Spleen (tissue), 11 donors: ENCODE data around the gene CCRL2. TPM values are rescaled to one million over a fixed set of nuclear protein-coding genes. Genes with fewer than 3 reads are reported as not detected.
A peak's percentile ranks its signal among the peaks of the same experiment; 100 is the strongest.

Experiments
- DNase-seq: peaks from one replicate; pipeline ENCODE4 v3.0.0-alpha.2; 2020
- H3K27ac ChIP-seq, 8 donors: fragments of 200-600 bp; sonication (generic) in 7 of 8; 1 replicate in 4 of 8; 2 replicates in 4 of 8; pipeline versions ENCODE4 v1.5.0 to v1.8.0; 2016 to 2021; ENCODE audit warnings: inconsistent platforms in 4 of 8, mild to moderate bottlenecking in 4 of 8, moderate library complexity in 1 of 8
- H3K27me3 ChIP-seq, 7 donors: fragments of 200-600 bp; sonication (generic) in 6 of 7; replicated peaks in 1 of 7; 1 replicate in 4 of 7; 2 replicates in 3 of 7; pipeline versions ENCODE4 v1.5.0 to v1.8.0; 2016 to 2021; ENCODE audit warnings: inconsistent platforms in 3 of 7, mild to moderate bottlenecking in 1 of 7
- H3K36me3 ChIP-seq, 6 donors: fragments of 200-600 bp; sonication (generic) in 5 of 6; 1 replicate in 4 of 6; 2 replicates in 2 of 6; pipeline versions ENCODE4 v1.5.0 to v1.8.0; 2016 to 2021; ENCODE audit warnings: inconsistent platforms in 2 of 6
- H3K4me1 ChIP-seq, 6 donors: fragments of 200-600 bp; sonication (generic) in 5 of 6; 1 replicate in 3 of 6; 2 replicates in 3 of 6; pipeline versions ENCODE4 v1.5.0 to v1.8.0; 2016 to 2021; ENCODE audit warnings: inconsistent platforms in 3 of 6
- H3K4me3 ChIP-seq, 8 donors: fragments of 200-600 bp; sonication (generic) in 7 of 8; 1 replicate in 4 of 8; 2 replicates in 4 of 8; pipeline versions ENCODE4 v1.5.0 to v1.8.0; 2016 to 2021; ENCODE audit warnings: inconsistent platforms in 4 of 8, mild to moderate bottlenecking in 4 of 8, moderate library complexity in 2 of 8
- H3K9me3 ChIP-seq, 8 donors: fragments of 200-600 bp; sonication (generic) in 7 of 8; 1 replicate in 4 of 8; 2 replicates in 4 of 8; pipeline versions ENCODE4 v1.5.0 to v1.8.0; 2016 to 2021; ENCODE audit warnings: inconsistent platforms in 4 of 8
- CTCF ChIP-seq, 11 experiments: fragments of 200-600 bp in 7 of 11; fragments of 450-650 bp in 4 of 11; sonication (generic) in 4 of 11; IDR thresholded peaks in 8 of 11; conservative IDR thresholded peaks in 3 of 11; 1 replicate in 7 of 11; 2 replicates in 4 of 11; pipeline versions ENCODE4 v1.4.0 to v1.8.0; 2016 to 2021; ENCODE audit warnings: antibody characterized with exemption in 11 of 11, inconsistent platforms in 4 of 11, mild to moderate bottlenecking in 1 of 11
- POLR2A ChIP-seq, 3 donors: fragments of 450-650 bp; IDR thresholded peaks; one replicate each; pipeline ENCODE4 v1.5.1; 2017; ENCODE audit warnings: antibody characterized with exemption in 3 of 3, mild to moderate bottlenecking in 1 of 3
- POLR2AphosphoS5 ChIP-seq, 3 donors: sonication (generic); formaldehyde crosslinking; IDR thresholded peaks; one replicate each; pipeline ENCODE4 v1.5.1; 2017; ENCODE audit warnings: antibody characterized with exemption in 3 of 3
- WGBS, 5 donors: extraction: QIAGEN DNeasy Blood & Tissue Kit in 3 of 5; methylation state at CpG; one replicate each; pipeline versions ENCODE4 v1.1.5 to v1.1.7; 2013 to 2018; 5-methylcytosine and 5-hydroxymethylcytosine counted together
- intact Hi-C: fragments of 100-400 bp; cut with DNase I; formaldehyde crosslinking; loops from one replicate; pipeline ENCODE4 v1.15.0; 2023; ENCODE audit warnings: low total_unique reads
- polyA plus RNA-seq, 3 donors: library from polyadenylated mRNA; stranded (reverse); fragments of 200-250 nt; gene quantifications; one replicate each; pipeline ENCODE4 v1.2.1, GENCODE V29; 2013
- total RNA-seq, 7 donors: library from RNA; depleted of rRNA in 3 of 7; stranded (reverse); fragments of >200 nt in 3 of 7; fragmentation: NEBNext Ultra II Directional in 4 of 7; extraction: Animal tissue kit (Norgen Biotek cat#: 25700) in 4 of 7; gene quantifications; one replicate each; pipeline versions ENCODE4 v1.1.0 to v1.2.1, GENCODE V29; 2016 to 2021
- donor health status: healthy with polysubstance abuse.
- donor health status: DM: no; HTN: no; CAD: no; lungs with moderate emphysema.
- donor health status: DM: no; HTN: no; CAD: no.
- donor health status: Bipolar disorder and iron deficiency.
- donor health status: healthy.
- donor health status: DM: no; HTN: no; CAD: no.
- donor health status: DM: yes; HTN: yes; CAD: no.

The CCRL2 gene
- total and polyA plus RNA-seq, 10 donors: 4.8 to 21.7 (median 13.3) TPM

GRCh38 chr3:46407970-46408369 is 911 bp downstream of the CCRL2 start:
- H3K27ac ChIP-seq: peak overlapping the region; percentile 76 to 91 (median 86)
- TF ChIP-seq POLR2AphosphoS5 (IDR thresholded peaks at IDR 0.05) (no peak), POLR2A (IDR thresholded peaks at IDR 0.05) (no peak), CTCF (IDR thresholded peaks at IDR 0.05 in 8 of 11, conservative IDR thresholded peaks at IDR 0.05 in 3 of 11) (no peak)
- H3K4me1 ChIP-seq: peaks cover 12 to 94% (median 69%) of the 10 kb centered on the region in 6 donors
- H3K4me3 ChIP-seq: peak overlapping the region in 7 of 8 donors; percentile 24 to 67 (median 38)
- intact Hi-C loops: no loop called here
- no peaks in the 10 kb centered on the region for H3K9me3 ChIP-seq
- H3K36me3 ChIP-seq: peaks cover 0 to 12% (median 0%) of the 10 kb centered on the region in 6 donors
- WGBS, 5 donors: 59 to 91% (median 65%) methylated on average over 7 of the region's 7 CpGs
- H3K27me3 ChIP-seq: no peaks in the 10 kb centered on the region
- DNase-seq: no peak

GRCh38 chr3:46408853-46409252 is 1.8 kb downstream of the CCRL2 start:
- no peaks in the 10 kb centered on the region for H3K27me3 ChIP-seq
- WGBS, 5 donors: 71 to 87% (median 79%) methylated on average over 7 of the region's 7 CpGs
- no peaks in the 10 kb centered on the region for H3K9me3 ChIP-seq
- peak overlapping the region in 4 of 8 donors; percentile 34 to 67 (median 42) for H3K4me3 ChIP-seq
- H3K4me1 ChIP-seq: peaks cover 15 to 100% (median 77%) of the 10 kb centered on the region in 6 donors
- H3K36me3 ChIP-seq: peaks cover 0 to 12% (median 0%) of the 10 kb centered on the region in 6 donors
- DNase-seq: no peak
- intact Hi-C loops: no loop called here
- peak overlapping the region in 6 of 8 donors; percentile 82 to 91 (median 86) for H3K27ac ChIP-seq
- TF ChIP-seq POLR2A (IDR thresholded peaks at IDR 0.05): no peak
- TF ChIP-seq POLR2AphosphoS5 (IDR thresholded peaks at IDR 0.05): no peak
- peak in 1 of 11 experiments; percentile 10 for TF ChIP-seq CTCF (IDR thresholded peaks at IDR 0.05 in 8 of 11, conservative IDR thresholded peaks at IDR 0.05 in 3 of 11)

- TF ChIP-seq POLR2A (IDR thresholded peaks at IDR 0.05): no peak
- TF ChIP-seq POLR2AphosphoS5 (IDR thresholded peaks at IDR 0.05): peak in 1 of 3 donors; percentile 12
- peak overlapping the region in 7 of 8 donors; percentile 0 to 91 (median 86) for H3K27ac ChIP-seq
- peaks cover 15 to 98% (median 74%) of the 10 kb centered on the region in 6 donors for H3K4me1 ChIP-seq
- intact Hi-C loops: no loop called here
- DNase-seq: no peak
- peaks cover 0 to 12% (median 0%) of the 10 kb centered on the region in 6 donors for H3K36me3 ChIP-seq
- H3K4me3 ChIP-seq: peak overlapping the region in 1 of 8 donors; percentile 20
- no peaks in the 10 kb centered on the region for H3K27me3 ChIP-seq
- 64 to 82% (median 70%) methylated on average over 9 of the region's 9 CpGs for WGBS, 5 donors
- H3K9me3 ChIP-seq: no peaks in the 10 kb centered on the region
These were observed 2.9 kb downstream of the CCRL2 start for GRCh38 chr3:46409739-46410489.

- TF ChIP-seq POLR2A (IDR thresholded peaks at IDR 0.05) (no peak), CTCF (IDR thresholded peaks at IDR 0.05 in 8 of 11, conservative IDR thresholded peaks at IDR 0.05 in 3 of 11) (no peak)
- DNase-seq: no peak
- Histone ChIP-seq H3K36me3 (peaks cover 0 to 12% (median 0%) of the 10 kb centered on the region in 6 donors), H3K4me1 (peaks cover 12 to 91% (median 68%) of the 10 kb centered on the region in 6 donors), H3K27me3 (no peaks in the 10 kb centered on the region), H3K9me3 (no peaks in the 10 kb centered on the region), H3K27ac (peak overlapping the region in 3 of 8 donors; percentile 87 to 91 (median 90)), H3K4me3 (no peak overlapping the region)
- intact Hi-C loops: no loop called here
- 83 to 94% (median 91%) methylated on average over 2 of the region's 2 CpGs for WGBS, 5 donors
These were observed 3.6 kb downstream of the CCRL2 start for GRCh38 chr3:46410669-46411068.
